Activated CD8-positive, alpha-beta memory T cell treated with anti-CD3 and anti-CD28 coated beads, Interleukin-2, amount 50 U/mL, for 4 hours (primary cell): ENCODE data around the gene NOCT.
A peak's percentile ranks its signal among the peaks of the same experiment; 100 is the strongest.
"Not testable (repeated sequence)": the region's sequence is repeated elsewhere in the genome, so short reads cannot be mapped to it uniquely, and the experiment has no call there.

Experiments
- DNase-seq: peaks from one replicate; pipeline ENCODE4 v3.0.0-alpha.2; 2020

NOCT gene

GRCh38 chr4:139053909-139054308 lies 38.3 kb downstream of the NOCT start:
- DNase-seq, result no peak

- no peak for DNase-seq
Observed at GRCh38 chr4:139054791-139055505, 39.4 kb downstream of the NOCT start.

- DNase-seq, result not testable (repeated sequence)
Observed at GRCh38 chr4:139059026-139059425, 43.4 kb downstream of the NOCT start.

- no peak for DNase-seq
Observed at GRCh38 chr4:139060591-139060990, 45.0 kb downstream of the NOCT start.

GRCh38 chr4:139076016-139076744 lies 60.6 kb downstream of the NOCT start:
- DNase-seq, result no peak

- no peak for DNase-seq
Observed at GRCh38 chr4:139077567-139078355, 62.2 kb downstream of the NOCT start.

- DNase-seq, result no peak
Observed at GRCh38 chr4:139078926-139079325, 63.3 kb downstream of the NOCT start.

- DNase-seq, result peak; percentile 88
Observed at GRCh38 chr4:139082750-139083606, 67.4 kb downstream of the NOCT start.

- peak; percentile 65 for DNase-seq
Observed at GRCh38 chr4:139083607-139083955, 68.0 kb downstream of the NOCT start.

- DNase-seq, result peak; percentile 76
Observed at GRCh38 chr4:139083956-139084803, 68.6 kb downstream of the NOCT start.

GRCh38 chr4:139084804-139085093 lies 69.2 kb downstream of the NOCT start:
- no peak for DNase-seq

GRCh38 chr4:139085141-139085540 lies 69.6 kb downstream of the NOCT start:
- DNase-seq, result no peak

- no peak for DNase-seq
Observed at GRCh38 chr4:139092271-139092670, 76.7 kb downstream of the NOCT start.
